Right lobe of liver (tissue), 6 donors: ENCODE data around the gene ALB. TPM values are rescaled to one million over a fixed set of nuclear protein-coding genes. Genes with fewer than 3 reads are reported as not detected.
A peak's percentile ranks its signal among the peaks of the same experiment; 100 is the strongest.

Experiments used
- ATAC-seq, 4 donors: fragments of 200-7000 bp; cut with Tn5 transposase; one replicate each; pipeline ENCODE4 v1.9.1; 2020; ENCODE audit warnings: mild to moderate bottlenecking in 4 of 4, moderate library complexity in 4 of 4
- DNase-seq, 3 donors: peaks; one replicate each; pipeline ENCODE4 v3.0.0-alpha.2; 2020
- H3K27ac ChIP-seq, 3 donors: fragments of 200-600 bp; one replicate each; pipeline ENCODE4 v1.8.0; 2022
- H3K27me3 ChIP-seq, 2 donors: fragments of 200-600 bp; one replicate each; pipeline ENCODE4 v1.8.0; 2022
- H3K36me3 ChIP-seq, 4 donors: fragments of 200-600 bp; sonication (generic) in 1 of 4; one replicate each; pipeline versions ENCODE4 v1.5.1 to v1.8.0; 2017 to 2022; ENCODE audit warnings: control low read depth in 1 of 4
- H3K4me1 ChIP-seq, 4 donors: fragments of 200-600 bp; sonication (generic) in 1 of 4; one replicate each; pipeline versions ENCODE4 v1.5.1 to v1.8.0; 2017 to 2022; ENCODE audit warnings: control low read depth in 1 of 4
- H3K4me3 ChIP-seq, 3 donors: fragments of 200-600 bp; one replicate each; pipeline ENCODE4 v1.8.0; 2022
- H3K9me3 ChIP-seq, 4 donors: fragments of 200-600 bp; sonication (generic) in 1 of 4; one replicate each; pipeline versions ENCODE4 v1.5.1 to v1.8.0; 2017 to 2022; ENCODE audit warnings: control low read depth in 1 of 4
- CTCF ChIP-seq, 4 donors: fragments of 200-600 bp in 3 of 4; fragments of 450-650 bp in 1 of 4; IDR thresholded peaks; one replicate each; pipeline versions ENCODE4 v1.5.1 to v1.8.0; 2016 to 2022; ENCODE audit warnings: antibody characterized with exemption in 4 of 4, mild to moderate bottlenecking in 2 of 4
- POLR2A ChIP-seq: fragments of 450-650 bp; IDR thresholded peaks from one replicate; pipeline ENCODE4 v1.6.1; 2017; ENCODE audit warnings: antibody characterized with exemption, mild to moderate bottlenecking
- WGBS: methylation state at CpG from one replicate; pipeline ENCODE4 v1.1.6; 2018; ENCODE audit warnings: low coverage, low lambda C conversion rate; ENCODE audit not compliant: insufficient coverage; ENCODE audit errors: missing lambda C conversion rate; 5-methylcytosine and 5-hydroxymethylcytosine counted together
- intact Hi-C, 2 donors: fragments of 100-400 bp; cut with DNase I; formaldehyde crosslinking; loops; one replicate each; pipeline versions ENCODE4 v1.11.2 to v1.14.1; 2022
- total RNA-seq, 6 experiments: library from RNA; depleted of rRNA in 2 of 6; stranded (reverse); fragments of >200 nt in 2 of 6; fragmentation: NEBNext Ultra II Directional in 3 of 6; extraction: Animal tissue kit (Norgen Biotek cat#: 25700) in 3 of 6; gene quantifications; one replicate each; pipeline versions ENCODE4 v1.1.0 to v1.2.4, GENCODE V29; 2016 to 2023
- donor health status: DM: no; HTN: yes; CAD: no.
- donor health status: DM: no; HTN: no; CAD: no.
- donor health status: DM: no; HTN: no; CAD: no.
- donor health status: DM: no; HTN: yes; CAD: no.
- donor health status: DM: no; HTN: yes; CAD: no.

Gene ALB
- total RNA-seq, 6 experiments from 2014 or later: 46,361 to 117,834 (median 75,397) TPM

GRCh38 chr4:73418677-73419076 is 14.6 kb downstream of the ALB start:
- WGBS: 0% methylated on average over 1 of the region's 1 CpG
- peaks cover 0 to 76% (median 37%) of the 10 kb centered on the region in 4 donors for H3K36me3 ChIP-seq
- no peaks in the 10 kb centered on the region for H3K27me3 ChIP-seq
- no peaks in the 10 kb centered on the region for H3K4me1 ChIP-seq
- H3K4me3 ChIP-seq: no peak overlapping the region
- ATAC-seq (no peak), DNase-seq (no peak)
- TF ChIP-seq CTCF (IDR thresholded peaks at IDR 0.05) (no peak), POLR2A (no peak)
- intact Hi-C loops: no loop called here
- no peaks in the 10 kb centered on the region for H3K9me3 ChIP-seq
- H3K27ac ChIP-seq: no peak overlapping the region

- WGBS: 36% methylated on average over 7 of the region's 7 CpGs
- Histone ChIP-seq H3K4me3 (no peak overlapping the region), H3K27ac (no peak overlapping the region), H3K27me3 (no peaks in the 10 kb centered on the region), H3K4me1 (no peaks in the 10 kb centered on the region), H3K9me3 (no peaks in the 10 kb centered on the region), H3K36me3 (peaks cover 0 to 69% (median 34%) of the 10 kb centered on the region in 4 donors)
- ATAC-seq (no peak), DNase-seq (no peak)
- intact Hi-C loops: no loop called here
- peak; percentile 27 for TF ChIP-seq POLR2A
- no peak for TF ChIP-seq CTCF (IDR thresholded peaks at IDR 0.05)
These were observed 15.3 kb downstream of the ALB start for GRCh38 chr4:73419106-73420038.

DNA sequence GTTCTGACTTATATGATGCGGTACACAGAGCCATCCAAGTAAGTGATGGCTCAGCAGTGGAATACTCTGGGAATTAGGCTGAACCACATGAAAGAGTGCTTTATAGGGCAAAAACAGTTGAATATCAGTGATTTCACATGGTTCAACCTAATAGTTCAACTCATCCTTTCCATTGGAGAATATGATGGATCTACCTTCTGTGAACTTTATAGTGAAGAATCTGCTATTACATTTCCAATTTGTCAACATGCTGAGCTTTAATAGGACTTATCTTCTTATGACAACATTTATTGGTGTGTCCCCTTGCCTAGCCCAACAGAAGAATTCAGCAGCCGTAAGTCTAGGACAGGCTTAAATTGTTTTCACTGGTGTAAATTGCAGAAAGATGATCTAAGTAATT is 16.5 kb downstream of the ALB start:
- DNase-seq: no peak
- Histone ChIP-seq H3K4me1 (no peaks in the 10 kb centered on the region), H3K27ac (no peak overlapping the region), H3K36me3 (peaks cover 0 to 57% (median 27%) of the 10 kb centered on the region in 4 donors), H3K9me3 (no peaks in the 10 kb centered on the region), H3K4me3 (no peak overlapping the region), H3K27me3 (no peaks in the 10 kb centered on the region)
- 27% methylated on average over 2 of the region's 2 CpGs for WGBS
- intact Hi-C loops: no loop called here
- TF ChIP-seq POLR2A (peak; percentile 63), CTCF (IDR thresholded peaks at IDR 0.05) (no peak)
- ATAC-seq: peak; percentile 6 to 45 (median 7)

DNA sequence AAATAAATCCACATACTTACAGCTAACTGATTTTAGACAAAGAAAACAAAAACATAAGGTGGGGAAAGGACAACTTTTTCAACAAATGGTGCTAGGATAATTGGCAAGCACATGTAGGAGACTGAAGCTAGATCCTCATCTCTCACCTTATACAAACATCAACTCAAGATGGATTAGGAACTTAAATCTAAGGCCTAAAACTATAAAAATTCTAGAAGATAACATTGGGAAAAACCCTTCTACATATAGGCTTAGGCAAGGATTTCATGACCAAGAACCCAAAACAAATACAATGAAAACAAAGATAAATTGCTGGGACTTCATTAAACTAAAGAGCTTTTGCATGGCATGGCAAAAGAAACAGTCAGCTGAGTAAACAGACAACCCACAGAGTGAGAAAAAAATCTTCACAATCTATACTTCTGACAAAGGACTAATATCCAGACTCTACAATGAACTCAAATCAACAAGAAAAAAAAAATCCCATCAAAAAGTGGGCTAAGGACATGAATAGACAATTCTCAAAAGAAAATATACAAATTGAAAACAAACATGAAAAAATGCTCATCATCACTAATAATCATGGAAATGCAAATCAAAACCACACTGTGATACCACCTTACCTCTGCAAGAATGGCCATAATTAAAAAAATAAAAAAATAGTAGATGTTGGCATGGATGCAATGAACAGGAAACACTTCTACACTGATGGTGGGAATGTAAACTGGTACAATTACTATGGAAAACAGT is 17.8 kb downstream of the ALB start:
- intact Hi-C loops: no loop called here
- H3K9me3 ChIP-seq: no peaks in the 10 kb centered on the region
- H3K36me3 ChIP-seq: peaks cover 0 to 44% (median 21%) of the 10 kb centered on the region in 4 donors
- H3K4me3 ChIP-seq: no peak overlapping the region
- H3K27ac ChIP-seq: no peak overlapping the region
- DNase-seq (no peak), ATAC-seq (peak in 3 of 4 donors; percentile 5 to 21 (median 8))
- H3K4me1 ChIP-seq: no peaks in the 10 kb centered on the region
- TF ChIP-seq CTCF (IDR thresholded peaks at IDR 0.05) (peak in 1 of 4 donors; percentile 4), POLR2A (peak; percentile 80)
- H3K27me3 ChIP-seq: no peaks in the 10 kb centered on the region
